ENCODE measurements around the gene SBF1. TPM values are rescaled to one million over a fixed set of nuclear protein-coding genes. Genes with fewer than 3 reads are reported as not detected.
"Not testable (repeated sequence)": the region's sequence is repeated elsewhere in the genome, so short reads cannot be mapped to it uniquely, and the experiment has no call there.

The SBF1 gene
- total RNA-seq, 1 experiment from 2014 or later = 21.5 TPM

- DNase-seq (ENCODE audit: low read depth) = no peak
Measured at GRCh38 chr22:50422961-50423815, 51.6 kb downstream of the SBF1 start.

DNA sequence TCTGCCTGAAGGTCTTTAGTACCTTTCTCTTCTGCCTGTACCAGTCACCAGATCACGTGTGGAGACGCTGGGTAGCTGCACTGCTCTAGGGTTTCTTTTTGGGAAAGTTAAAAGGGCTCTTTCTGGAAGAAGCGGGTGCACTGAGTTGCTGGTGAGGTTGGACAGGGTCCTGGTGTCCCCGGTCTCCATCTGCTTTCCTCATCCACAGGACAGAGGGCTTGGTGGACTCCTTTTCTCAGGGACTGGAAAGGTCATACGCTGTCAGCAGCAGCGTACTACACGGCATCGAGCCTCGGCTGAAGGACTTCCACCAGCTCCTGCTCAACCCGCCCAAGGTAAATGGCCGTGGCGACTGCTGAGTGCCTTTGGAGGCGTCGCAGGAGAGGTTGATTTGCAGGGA, 52.8 kb downstream of the SBF1 start:
- no peak for DNase-seq (ENCODE audit: low read depth)

GRCh38 chr22:50420581-50420980, 54.3 kb downstream of the SBF1 start:
- DNase-seq (ENCODE audit: low read depth) = no peak

- DNase-seq (ENCODE audit: low read depth) = no peak
Measured at GRCh38 chr22:50420015-50420414, 54.8 kb downstream of the SBF1 start.

DNA sequence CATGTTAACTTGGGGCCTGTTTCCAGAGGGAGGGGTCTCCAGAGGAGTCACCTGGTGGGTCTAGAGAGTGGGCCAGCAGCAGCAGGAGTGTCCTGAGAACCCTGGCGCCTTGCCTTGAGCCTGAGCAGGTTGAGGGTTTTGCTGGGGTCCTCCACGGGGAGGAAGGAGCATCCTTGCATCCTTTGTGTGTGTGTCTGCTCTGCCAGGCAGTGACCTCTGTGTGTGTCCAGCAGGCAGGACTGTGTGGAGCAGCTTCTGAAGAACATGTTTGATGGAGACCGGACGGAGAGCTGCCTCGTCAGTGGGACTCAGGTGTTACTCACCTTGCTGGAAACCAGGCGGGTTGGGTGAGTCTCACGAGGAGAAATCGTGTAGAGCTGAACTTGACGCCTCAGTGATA, 55.7 kb downstream of the SBF1 start:
- no peak for DNase-seq (ENCODE audit: low read depth)

GRCh38 chr22:50418624-50419023, 56.2 kb downstream of the SBF1 start:
- no peak for DNase-seq (ENCODE audit: low read depth)

- no peak for DNase-seq (ENCODE audit: low read depth)
Measured at GRCh38 chr22:50417411-50418210, 57.2 kb downstream of the SBF1 start.

DNA sequence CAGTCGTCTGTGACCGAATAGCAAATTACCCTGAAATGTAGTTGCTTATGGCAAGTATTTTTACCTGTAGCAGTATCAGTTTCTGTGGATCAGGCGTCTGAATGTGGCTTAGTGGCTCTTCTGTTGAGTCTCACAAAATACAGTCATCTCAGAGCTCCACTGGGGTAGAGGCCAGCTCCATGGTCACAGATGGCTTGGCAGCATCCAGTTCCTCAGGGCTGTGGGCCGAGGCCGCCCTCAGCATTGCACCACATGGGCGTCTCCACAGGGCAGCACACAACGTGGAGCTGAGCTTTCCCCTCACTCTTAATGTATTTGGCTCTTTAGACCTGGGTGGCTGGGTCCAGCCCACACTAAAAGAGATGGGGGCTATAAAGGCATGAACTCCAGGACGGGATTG, 57.8 kb downstream of the SBF1 start:
- no peak for DNase-seq (ENCODE audit: low read depth)

DNA sequence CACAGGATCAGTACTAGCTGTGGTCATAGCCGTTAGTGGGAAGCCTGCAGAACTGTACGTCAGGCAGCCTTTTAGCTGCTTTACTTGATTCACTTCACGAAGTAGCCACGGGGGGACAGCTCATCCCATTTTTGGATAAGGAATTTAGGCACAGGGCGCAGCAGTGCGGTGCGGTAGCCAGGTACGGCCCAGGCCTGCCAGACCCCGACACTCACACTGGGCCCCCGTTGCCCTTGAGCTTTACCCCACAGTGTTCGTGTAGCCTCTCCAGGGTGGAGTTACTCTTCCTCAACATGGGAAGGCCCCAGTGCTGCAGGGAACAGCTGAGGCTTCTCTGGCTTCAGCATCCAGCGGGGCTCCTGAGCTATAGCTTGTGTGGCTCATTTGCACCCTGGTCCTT, 59.4 kb downstream of the SBF1 start:
- DNase-seq (ENCODE audit: low read depth) = no peak

- no peak for DNase-seq (ENCODE audit: low read depth)
Measured at GRCh38 chr22:50414476-50415248, 60.2 kb downstream of the SBF1 start.

- not testable (repeated sequence) for DNase-seq (ENCODE audit: low read depth)
Measured at GRCh38 chr22:50408954-50409353, 65.9 kb downstream of the SBF1 start.

DNA sequence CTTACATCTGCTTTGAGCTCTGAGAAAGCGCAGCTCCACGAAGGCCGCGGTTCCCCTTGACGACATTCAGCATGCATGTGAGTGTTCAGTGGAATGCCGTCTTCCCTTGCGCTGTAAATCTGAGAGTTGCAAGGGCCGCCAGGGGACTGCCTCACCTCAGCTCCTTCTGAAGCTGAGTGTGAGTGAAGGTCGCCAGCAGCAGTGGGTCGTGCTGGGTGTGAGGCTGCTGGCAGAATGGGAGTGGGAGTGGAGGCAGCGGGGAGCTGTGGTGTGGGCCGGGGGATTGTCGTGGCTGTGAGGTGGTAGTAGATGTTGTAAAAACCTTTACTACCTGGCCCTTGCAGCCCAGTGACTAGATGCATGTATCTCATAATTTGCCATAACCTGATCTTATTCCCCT, 66.5 kb downstream of the SBF1 start:
- no peak for DNase-seq (ENCODE audit: low read depth)

DNA sequence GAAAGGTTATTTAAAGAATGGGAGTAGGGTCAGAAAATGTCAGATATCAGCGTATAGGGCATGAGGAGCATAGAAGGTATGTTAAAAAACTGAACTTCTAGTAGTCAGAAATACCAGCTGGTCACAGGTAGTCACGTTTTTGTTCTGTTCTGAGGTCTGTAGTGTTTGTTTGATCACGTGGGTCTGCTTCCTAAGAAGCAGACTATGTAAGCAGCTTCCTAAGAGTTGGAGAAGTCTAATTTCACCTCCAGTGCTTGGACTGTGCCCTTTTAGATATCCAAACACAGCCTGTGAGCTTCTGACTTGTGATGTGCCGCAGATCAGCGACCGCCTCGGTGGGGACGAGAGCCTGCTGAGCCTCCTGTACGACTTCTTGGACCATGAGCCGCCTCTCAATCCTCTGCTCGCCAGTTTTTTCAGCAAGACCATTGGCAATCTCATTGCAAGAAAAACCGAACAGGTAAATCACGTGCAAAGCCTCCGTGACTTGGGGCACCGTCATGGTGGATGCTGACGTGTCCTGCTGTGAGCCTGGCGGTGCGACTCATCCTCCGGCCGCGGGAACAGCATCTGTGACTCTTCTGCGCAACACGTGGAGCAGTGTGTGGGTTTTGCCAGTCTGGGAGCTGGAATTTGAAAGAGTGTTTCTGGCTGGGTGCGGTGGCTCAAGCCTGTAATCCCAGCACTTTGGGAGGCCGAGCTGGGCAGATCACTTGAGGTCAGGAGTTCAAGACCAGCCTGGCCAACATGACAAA, 68.2 kb downstream of the SBF1 start:
- DNase-seq (ENCODE audit: low read depth) = no peak

DNA sequence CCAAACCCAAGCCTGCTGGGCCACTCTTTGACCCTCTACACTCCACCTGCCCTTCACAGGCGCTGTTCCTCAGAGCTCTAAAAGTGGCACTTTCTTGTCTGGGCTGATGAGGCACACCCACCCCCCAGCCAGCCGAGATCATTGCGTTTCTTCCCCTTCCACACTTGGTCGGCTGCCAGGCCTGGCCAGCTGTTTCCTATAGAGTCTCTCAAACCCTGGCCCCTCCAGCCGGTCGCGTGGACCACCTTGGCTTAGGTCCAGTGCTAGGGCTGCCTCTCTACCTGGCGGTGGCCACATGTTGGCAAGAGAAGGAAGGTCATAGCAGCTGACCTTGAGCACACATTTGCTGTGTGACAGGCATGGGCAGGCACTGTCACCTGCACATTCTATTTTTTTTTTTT, 71.1 kb downstream of the SBF1 start:
- no peak for DNase-seq (ENCODE audit: low read depth)

GRCh38 chr22:50401907-50402306, 72.9 kb downstream of the SBF1 start:
- no peak for DNase-seq (ENCODE audit: low read depth)

DNA sequence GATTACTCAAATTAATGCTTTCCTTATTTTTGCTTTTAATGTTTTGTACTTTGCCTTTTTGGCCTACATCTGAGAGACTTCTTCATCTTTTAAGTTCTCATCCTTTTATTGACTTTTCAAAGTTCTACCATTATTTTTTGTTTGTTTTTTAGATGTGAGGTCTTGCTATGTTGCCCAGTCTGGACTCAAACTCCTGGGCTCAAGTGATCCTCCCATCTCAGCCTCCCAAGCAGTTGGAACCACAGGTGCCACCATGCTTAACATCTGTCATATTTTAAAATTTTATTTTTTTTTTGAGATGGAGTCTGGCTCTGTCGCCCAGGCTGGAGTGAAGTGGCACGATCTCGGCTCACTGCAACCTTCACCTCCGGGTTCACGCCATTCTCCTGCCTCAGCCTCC, 73.9 kb downstream of the SBF1 start:
- DNase-seq (ENCODE audit: low read depth) = no peak

DNA sequence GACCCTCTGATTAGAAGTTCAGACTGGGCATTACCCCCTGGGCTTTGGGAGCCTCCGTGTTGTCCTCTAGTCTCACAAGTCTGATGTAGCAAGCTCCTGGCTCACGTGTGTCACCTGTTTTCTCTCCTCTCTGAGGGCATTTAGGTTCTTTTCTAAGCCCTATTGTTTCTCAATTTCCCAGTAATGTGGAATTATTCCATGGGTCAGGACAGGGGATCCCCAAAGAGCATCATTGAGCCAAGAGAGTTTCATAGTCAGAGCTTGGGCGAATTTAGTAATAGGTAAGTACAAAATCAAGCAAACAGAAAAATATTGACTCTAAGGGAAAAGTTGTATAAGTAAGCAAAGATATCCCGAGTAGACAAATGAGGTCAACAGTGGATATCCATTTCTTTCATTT, 74.4 kb downstream of the SBF1 start:
- DNase-seq (ENCODE audit: low read depth) = no peak

DNA sequence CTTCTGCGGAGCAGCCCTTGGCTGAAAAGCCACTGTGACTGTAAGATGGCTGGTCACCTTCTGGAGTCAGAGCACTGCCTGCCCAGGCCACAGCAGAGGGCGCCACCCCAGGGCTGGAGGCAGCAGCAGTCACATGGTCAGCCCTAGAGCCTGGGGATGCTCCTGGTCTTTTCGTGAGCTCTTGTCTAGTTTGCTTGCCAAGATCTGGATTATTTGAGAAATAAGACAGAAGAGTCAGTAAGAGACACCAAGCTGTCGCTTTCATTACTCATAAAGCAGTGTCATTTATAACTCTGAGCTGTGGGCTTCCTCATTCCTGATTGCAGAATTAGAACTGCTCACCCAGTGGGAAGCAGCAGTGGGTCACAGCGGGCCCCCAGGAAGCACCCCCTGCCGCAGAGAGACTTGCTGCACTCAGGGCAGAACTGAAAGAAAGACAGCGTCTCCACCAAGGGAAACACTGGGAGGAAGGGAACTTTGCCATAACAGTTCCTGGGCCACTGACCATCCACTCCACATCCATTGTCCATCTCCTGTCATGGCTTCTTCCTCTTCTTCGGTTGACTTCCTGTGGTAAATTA, 75.0 kb downstream of the SBF1 start:
- peak; percentile 17 for DNase-seq (ENCODE audit: low read depth)

GRCh38 chr22:50398831-50399648, 75.8 kb downstream of the SBF1 start:
- no peak for DNase-seq (ENCODE audit: low read depth)

GRCh38 chr22:50397371-50398060, 77.3 kb downstream of the SBF1 start:
- DNase-seq (ENCODE audit: low read depth) = not testable (repeated sequence)

All from RPMI7951 (cell line).